GM19193 (cell line): ENCODE data around the gene HECTD4.

ENCODE experiments used
- POLR2A ChIP-seq: IDR thresholded peaks from 4 replicates; pipeline ENCODE4 v1.6.1; 2011; ENCODE audit not compliant: insufficient read depth, insufficient read length; ENCODE audit errors: extremely low read depth

HECTD4 gene

GRCh38 chr12:112381883-112382796 lies at the start of gene HECTD4:
Gene HECTD4, minus strand, starts transcription at chr12:112382431. Its CDS starts 303 bp downstream, at chr12:112382128.
- TF ChIP-seq POLR2A = peak; percentile 95

DNA sequence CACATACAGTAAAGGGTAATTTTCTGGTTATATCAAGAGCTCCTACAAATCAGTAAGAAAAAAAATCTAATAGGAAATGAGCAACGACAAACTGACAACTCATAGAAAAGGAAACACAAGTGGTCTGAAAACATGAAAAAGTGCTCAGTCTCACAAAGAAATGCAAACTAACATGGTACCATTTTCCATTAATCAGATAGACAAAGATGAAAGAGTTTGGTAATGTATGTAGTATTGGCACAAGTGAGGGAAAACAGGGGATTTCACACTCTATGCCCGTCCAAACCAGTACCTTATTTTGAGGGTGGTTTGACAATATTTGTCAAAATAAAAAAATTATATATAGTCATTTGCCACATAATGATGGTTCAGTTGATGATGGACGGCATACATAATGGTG lies 49.7 kb upstream of the HECTD4 start:
- TF ChIP-seq POLR2A = no peak

- no peak for TF ChIP-seq POLR2A
Observed at GRCh38 chr12:112430929-112431328, 48.7 kb upstream of the HECTD4 start.

DNA sequence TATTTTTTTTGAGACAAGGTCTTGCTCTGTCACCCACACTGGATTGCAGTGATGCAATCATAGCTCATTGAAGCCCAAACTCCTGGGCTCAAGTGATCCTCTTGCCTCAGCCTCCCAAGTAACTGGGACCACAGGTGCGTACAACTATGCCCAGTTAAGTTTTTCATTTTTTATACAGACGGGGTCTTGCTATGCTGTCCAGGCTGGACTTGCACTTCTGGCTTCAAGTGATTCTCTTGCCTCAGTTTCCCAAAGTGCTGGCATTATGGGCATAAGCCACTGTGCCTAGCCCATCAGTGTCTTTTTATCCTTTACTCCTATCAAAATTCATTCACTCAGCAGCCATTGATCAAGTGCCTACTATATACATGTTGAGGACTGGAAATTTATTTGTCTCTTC lies 45.5 kb upstream of the HECTD4 start:
- no peak for TF ChIP-seq POLR2A

DNA sequence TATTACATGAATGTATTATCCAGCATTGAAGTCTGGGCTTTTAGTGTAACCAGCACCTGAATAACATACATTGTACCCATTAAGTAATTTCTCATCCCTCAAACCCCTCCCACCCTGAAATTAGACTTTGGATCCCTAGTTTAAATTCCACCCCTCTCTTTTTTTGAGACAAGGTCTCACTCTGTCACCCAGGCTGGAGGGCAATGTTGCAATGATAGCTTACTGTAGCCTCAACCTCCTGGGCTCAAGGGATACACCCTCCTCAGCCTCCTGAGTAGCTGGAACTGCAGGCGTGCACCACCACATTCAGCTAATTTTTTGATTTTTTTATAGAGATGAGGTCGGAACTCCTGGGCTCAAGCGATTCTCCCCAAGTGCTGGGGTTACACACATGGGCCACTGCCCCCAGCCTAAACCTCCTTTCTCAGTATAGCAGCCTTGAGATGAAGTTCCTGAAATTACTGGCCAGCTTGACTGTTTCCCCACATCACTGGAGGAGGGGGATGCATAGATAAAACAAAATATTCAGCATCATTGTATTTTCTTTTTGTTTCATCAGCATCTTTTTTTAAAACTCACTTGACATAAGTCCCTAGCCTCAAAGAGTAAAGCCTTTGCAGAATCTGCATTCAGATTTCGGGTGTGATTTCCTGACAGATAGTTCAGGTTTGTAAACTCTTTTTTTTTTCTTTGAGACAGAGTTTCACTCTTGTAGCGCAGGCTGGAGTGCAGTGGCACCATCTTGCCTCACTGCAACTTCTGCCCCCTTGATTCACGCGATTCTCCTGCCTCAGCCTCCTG lies 43.6 kb upstream of the HECTD4 start:
- no peak for TF ChIP-seq POLR2A

DNA sequence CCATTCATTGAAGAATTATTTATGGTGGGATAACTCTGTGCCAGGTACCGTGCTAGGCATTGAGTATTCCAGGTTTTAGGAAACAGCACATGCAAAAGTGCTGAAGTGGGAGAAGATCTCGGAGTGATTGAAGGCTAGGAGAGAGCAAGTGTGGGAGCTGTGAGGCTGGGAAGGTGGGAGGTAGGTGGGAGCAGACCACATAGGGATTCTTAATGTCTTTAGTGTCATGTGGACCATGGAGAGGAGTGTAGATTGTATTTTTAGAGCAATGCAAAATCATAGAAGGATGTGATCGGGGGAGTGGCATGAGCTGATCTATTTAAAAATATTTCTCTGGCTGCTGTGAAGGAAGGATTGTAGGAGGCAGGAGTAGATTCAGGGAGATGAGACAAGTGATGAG lies 41.9 kb upstream of the HECTD4 start:
- no peak for TF ChIP-seq POLR2A

- TF ChIP-seq POLR2A = no peak
Observed at GRCh38 chr12:112422531-112422930, 40.3 kb upstream of the HECTD4 start.

GRCh38 chr12:112421363-112421762 lies 39.1 kb upstream of the HECTD4 start:
- TF ChIP-seq POLR2A = no peak

DNA sequence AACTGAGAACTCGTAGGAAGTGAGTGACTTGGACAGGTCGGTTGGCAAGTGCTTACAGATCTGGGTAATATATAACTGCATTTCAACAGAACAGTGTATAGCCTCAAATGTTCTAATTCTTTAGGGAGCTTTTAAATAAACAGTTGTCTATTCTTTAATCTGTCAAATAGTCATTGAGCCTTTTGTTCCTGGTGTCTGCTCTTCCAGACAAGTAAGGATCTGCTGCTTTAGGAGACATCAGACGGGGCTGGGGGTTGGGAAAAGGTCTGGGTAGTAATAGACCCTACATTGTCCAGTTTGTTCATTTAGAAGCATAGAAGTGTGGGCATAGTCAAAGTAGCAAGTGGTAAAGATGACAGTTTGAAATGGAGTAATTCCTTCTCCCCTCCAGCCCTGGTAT lies 38.5 kb upstream of the HECTD4 start:
- no peak for TF ChIP-seq POLR2A

- no peak for TF ChIP-seq POLR2A
Observed at GRCh38 chr12:112419297-112420133, 37.3 kb upstream of the HECTD4 start.

- TF ChIP-seq POLR2A = peak; percentile 99
Observed at GRCh38 chr12:112418608-112419296, 36.5 kb upstream of the HECTD4 start, which contains the start of gene PTPN11. Gene PTPN11, plus strand, starts transcription at chr12:112418947. Its CDS starts 165 bp downstream, at chr12:112419112.

GRCh38 chr12:112418273-112418607 lies 36.0 kb upstream of the HECTD4 start:
- no peak for TF ChIP-seq POLR2A

DNA sequence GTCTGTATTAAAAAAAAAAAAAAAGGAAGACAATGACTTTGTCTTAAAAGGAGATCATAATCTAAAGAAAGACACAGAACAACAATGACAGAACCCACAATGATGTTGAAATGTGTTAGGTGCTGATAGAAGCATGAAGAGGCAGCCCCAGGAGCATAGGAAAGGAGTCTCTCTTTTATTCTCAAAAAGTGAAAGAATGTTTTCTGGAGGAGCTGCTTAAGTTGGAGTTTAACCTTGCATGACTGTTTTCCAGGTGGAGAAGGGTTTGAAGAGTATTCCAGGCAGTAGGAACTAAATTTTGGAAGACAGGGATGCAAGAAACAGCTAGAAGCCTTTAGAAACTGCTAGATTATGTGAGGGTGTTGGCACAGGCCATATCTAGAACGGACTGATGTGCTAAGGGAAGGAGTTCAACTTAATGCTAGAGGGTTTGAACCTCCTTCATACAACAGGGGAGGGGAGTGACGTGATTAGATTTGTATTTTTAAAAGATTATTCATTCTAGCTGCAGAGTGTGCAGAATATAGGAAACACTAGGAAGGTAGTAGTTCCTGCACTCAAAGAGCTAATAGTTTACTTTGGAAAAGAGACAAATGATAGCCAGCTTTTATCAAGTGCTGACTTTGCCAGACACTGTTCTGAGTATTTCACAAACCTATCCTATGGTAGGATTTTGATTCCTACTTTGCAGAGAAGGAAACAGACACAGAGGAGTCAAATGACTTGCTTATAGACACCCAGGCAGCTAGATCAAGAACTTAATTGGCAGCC lies 31.8 kb upstream of the HECTD4 start:
- no peak for TF ChIP-seq POLR2A

- TF ChIP-seq POLR2A = no peak
Observed at GRCh38 chr12:112409906-112410244, 27.6 kb upstream of the HECTD4 start.
